ENCODE results near the gene CD28.

DNA sequence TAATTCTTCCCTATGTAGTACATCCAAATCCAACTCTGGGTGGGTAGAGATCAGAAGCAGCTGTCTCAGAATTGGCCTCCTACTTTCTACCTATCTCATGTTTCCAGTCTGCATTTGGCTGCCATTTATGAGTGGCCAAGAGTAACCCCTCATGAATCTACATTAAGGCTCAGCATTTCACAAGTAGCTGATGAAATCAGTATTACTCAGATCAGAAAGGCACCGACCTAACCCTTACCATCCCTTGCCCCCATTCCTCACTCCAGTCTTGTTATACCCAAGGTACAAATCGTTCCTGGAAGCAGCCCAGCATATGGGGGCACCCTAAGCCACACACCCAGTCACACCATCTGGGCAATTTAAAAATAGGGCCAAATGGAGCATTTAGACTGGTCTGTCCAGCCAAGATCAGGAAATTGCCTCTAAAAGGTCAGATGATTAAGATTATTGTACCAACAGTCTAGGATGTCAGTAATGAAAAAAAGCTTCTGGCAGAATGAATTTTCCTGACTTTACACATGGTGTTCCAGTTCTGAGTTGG, 37.1 kb downstream of the CD28 start:
- TF ChIP-seq, protein P1, sequence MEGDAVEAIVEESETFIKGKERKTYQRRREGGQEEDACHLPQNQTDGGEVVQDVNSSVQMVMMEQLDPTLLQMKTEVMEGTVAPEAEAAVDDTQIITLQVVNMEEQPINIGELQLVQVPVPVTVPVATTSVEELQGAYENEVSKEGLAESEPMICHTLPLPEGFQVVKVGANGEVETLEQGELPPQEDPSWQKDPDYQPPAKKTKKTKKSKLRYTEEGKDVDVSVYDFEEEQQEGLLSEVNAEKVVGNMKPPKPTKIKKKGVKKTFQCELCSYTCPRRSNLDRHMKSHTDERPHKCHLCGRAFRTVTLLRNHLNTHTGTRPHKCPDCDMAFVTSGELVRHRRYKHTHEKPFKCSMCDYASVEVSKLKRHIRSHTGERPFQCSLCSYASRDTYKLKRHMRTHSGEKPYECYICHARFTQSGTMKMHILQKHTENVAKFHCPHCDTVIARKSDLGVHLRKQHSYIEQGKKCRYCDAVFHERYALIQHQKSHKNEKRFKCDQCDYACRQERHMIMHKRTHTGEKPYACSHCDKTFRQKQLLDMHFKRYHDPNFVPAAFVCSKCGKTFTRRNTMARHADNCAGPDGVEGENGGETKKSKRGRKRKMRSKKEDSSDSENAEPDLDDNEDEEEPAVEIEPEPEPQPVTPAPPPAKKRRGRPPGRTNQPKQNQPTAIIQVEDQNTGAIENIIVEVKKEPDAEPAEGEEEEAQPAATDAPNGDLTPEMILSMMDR (IDR thresholded peaks at IDR 0.05) = no peak
- TF ChIP-seq EP300 (IDR thresholded peaks at IDR 0.05) = no peak

Data from suprapubic skin (tissue), 3 donors.